ENCODE measurements around the gene BDH1. TPM values are rescaled to one million over a fixed set of nuclear protein-coding genes. Genes with fewer than 3 reads are reported as not detected.
"Not testable (repeated sequence)": the region's sequence is repeated elsewhere in the genome, so short reads cannot be mapped to it uniquely, and the experiment has no call there.

The BDH1 gene
- polyA plus RNA-seq (2011; rRNA removed) (6.1 and 6.6 TPM in 2 replicates), polyA minus RNA-seq (2011; rRNA and poly(A)+ RNA removed) (3.2 and 7.3 TPM in 2 replicates)

- POLR2A ChIA-PET, result no interaction called here
- H3K27ac ChIP-seq (ENCODE audit: low read depth, low read length), result peak within 1 kb of the TSS; percentile 57
- no peak for DNase-seq (ENCODE audit: low read depth, low spot score)
- no peak for TF ChIP-seq CTCF (IDR thresholded peaks at IDR 0.05; ENCODE audit: low read depth, low read length)
- H3K9me3 ChIP-seq (ENCODE audit: control insufficient read depth, insufficient read depth, low read length), result no peaks in the 10 kb centered on the region; the same call in 1 of the 2 replicates
- peak within 1 kb of the TSS; percentile 92 for H3K4me3 ChIP-seq (ENCODE audit: low read depth, low read length)
- H3K27me3 ChIP-seq (ENCODE audit: control insufficient read depth, insufficient read depth, low read length), result peaks cover 23% of the 10 kb centered on the region
- CTCF ChIA-PET, result interaction anchor here (0.7 to 1.0 kb wide), 2 partner anchors 13 to 44 kb away, joined by 3 to 4 read pairs; no protein-coding TSS in a partner anchor
Measured at GRCh38 chr3:197555281-197556261, at the start of gene BDH1. TSS of gene BDH1 (minus strand) at chr3:197555968. CDS start at chr3:197546443, 9,525 bp downstream.

GRCh38 chr3:197603317-197603933 lies 47.7 kb upstream of the BDH1 start:
- ChIA-PET CTCF (no interaction called here), POLR2A (no interaction called here)
- no peaks in the 10 kb centered on the region; the same call in 1 of the 2 replicates for H3K9me3 ChIP-seq (ENCODE audit: control insufficient read depth, insufficient read depth, low read length)
- no peak overlapping the region for H3K4me3 ChIP-seq (ENCODE audit: low read depth, low read length)
- no peaks in the 10 kb centered on the region for H3K27me3 ChIP-seq (ENCODE audit: control insufficient read depth, insufficient read depth, low read length)
- no peak overlapping the region for H3K27ac ChIP-seq (ENCODE audit: low read depth, low read length)
- no peak for TF ChIP-seq CTCF (IDR thresholded peaks at IDR 0.05; ENCODE audit: low read depth, low read length)
- DNase-seq (ENCODE audit: low read depth, low spot score), result no peak

DNA sequence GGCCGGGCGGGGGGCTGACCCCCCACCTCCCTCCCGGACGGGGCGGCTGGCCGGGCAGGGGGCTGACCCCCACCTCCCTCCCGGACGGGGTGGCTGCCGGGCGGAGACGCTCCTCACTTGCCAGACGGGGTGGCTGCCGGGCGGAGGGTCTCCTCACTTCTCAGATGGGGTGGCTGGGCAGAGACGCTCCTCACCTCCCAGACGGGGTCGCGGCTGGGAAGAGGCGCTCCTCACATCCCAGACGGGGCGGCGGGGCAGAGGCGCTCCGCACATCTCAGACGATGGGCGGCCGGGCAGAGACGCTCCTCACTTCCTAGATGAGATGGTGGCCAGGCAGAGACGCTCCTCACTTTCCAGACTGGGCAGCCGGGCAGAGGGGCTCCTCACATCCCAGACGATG lies 46.6 kb upstream of the BDH1 start:
- H3K9me3 ChIP-seq (ENCODE audit: control insufficient read depth, insufficient read depth, low read length); CTCF ChIA-PET; H3K27ac ChIP-seq (ENCODE audit: low read depth, low read length); DNase-seq (ENCODE audit: low read depth, low spot score); POLR2A ChIA-PET; H3K4me3 ChIP-seq (ENCODE audit: low read depth, low read length); H3K27me3 ChIP-seq (ENCODE audit: control insufficient read depth, insufficient read depth, low read length): not testable (repeated sequence)

DNA sequence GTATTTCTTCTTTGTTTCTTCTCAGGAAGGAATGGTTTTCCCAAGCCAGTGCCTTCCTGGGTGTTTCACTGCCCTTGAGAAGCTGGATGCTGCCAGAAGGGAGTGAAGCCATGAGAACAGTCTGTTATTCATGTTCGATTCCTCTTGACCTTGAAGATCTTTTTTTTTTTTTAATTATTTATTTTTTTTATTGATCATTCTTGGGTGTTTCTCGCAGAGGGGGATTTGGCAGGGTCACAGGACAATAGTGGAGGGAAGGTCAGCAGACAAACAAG lies 45.7 kb upstream of the BDH1 start:
- CTCF ChIA-PET; DNase-seq (ENCODE audit: low read depth, low spot score); H3K9me3 ChIP-seq (ENCODE audit: control insufficient read depth, insufficient read depth, low read length); H3K27me3 ChIP-seq (ENCODE audit: control insufficient read depth, insufficient read depth, low read length); POLR2A ChIA-PET; H3K27ac ChIP-seq (ENCODE audit: low read depth, low read length); H3K4me3 ChIP-seq (ENCODE audit: low read depth, low read length): not testable (repeated sequence)

- ChIA-PET CTCF (interaction anchor here (4.0 kb wide), 1 partner anchor 11 kb away, joined by 105 read pairs; no protein-coding TSS in a partner anchor), POLR2A (no interaction called here)
- TF ChIP-seq CTCF (IDR thresholded peaks at IDR 0.05; ENCODE audit: low read depth, low read length), result no peak
- no peak overlapping the region for H3K4me3 ChIP-seq (ENCODE audit: low read depth, low read length)
- no peak overlapping the region for H3K27ac ChIP-seq (ENCODE audit: low read depth, low read length)
- no peaks in the 10 kb centered on the region for H3K27me3 ChIP-seq (ENCODE audit: control insufficient read depth, insufficient read depth, low read length)
- H3K9me3 ChIP-seq (ENCODE audit: control insufficient read depth, insufficient read depth, low read length), result no peaks in the 10 kb centered on the region; the same call in 1 of the 2 replicates
- DNase-seq (ENCODE audit: low read depth, low spot score), result no peak
Measured at GRCh38 chr3:197600796-197601565, 45.2 kb upstream of the BDH1 start.
